Measurements from ENCODE around the gene ZMYM2. TPM values are rescaled to one million over a fixed set of nuclear protein-coding genes. Genes with fewer than 3 reads are reported as not detected.

Gene ZMYM2
- total and polyA plus RNA-seq, 10 of the 15 experiments (the other 5 are each of a cell fraction or from before 2014, with no cell fraction given): 9.5 to 60.4 (median 34.6) TPM

- Histone ChIP-seq H3K4me3 (no peak overlapping the region), H3K27ac (ENCODE audit: control insufficient read depth, insufficient read depth) (no peak overlapping the region), H2AFZ (ENCODE audit: control insufficient read depth, low read depth, low read length) (no peak overlapping the region), H3K9me3 (replicated peaks; ENCODE audit: control insufficient read depth, insufficient read depth, low read length) (no peaks in the 10 kb centered on the region), H3K36me3 (ENCODE audit: control insufficient read depth in 2 of 2, insufficient read depth in 2 of 2, low read length in 1 of 2) (no peaks in the 10 kb centered on the region), H3K9ac (ENCODE audit: control insufficient read depth, insufficient read depth, low read length) (no peak overlapping the region), H3K79me2 (ENCODE audit: control insufficient read depth, insufficient read depth, low read length) (no peaks in the 10 kb centered on the region), H3K4me2 (ENCODE audit: control insufficient read depth, insufficient read depth) (no peak overlapping the region), H4K20me1 (ENCODE audit: control insufficient read depth, insufficient read depth) (no peaks in the 10 kb centered on the region), H3K27me3 (replicated peaks in 1 of 2; ENCODE audit: control insufficient read depth in 2 of 2, insufficient read depth in 2 of 2, low read length in 1 of 2) (no peaks in the 10 kb centered on the region), H3K4me1 (ENCODE audit: control insufficient read depth, insufficient read depth, low read length) (no peaks in the 10 kb centered on the region)
- BruUV-seq (replicated peaks): no TSS peak
- no peak for ATAC-seq
- intact Hi-C loops (cut with micrococcal nuclease; ENCODE audit: unreplicated experiment) (no loop called here), in situ Hi-C loops (cut with MboI) (no loop called here)
- ChIA-PET CTCF (no interaction called here), SMC1A (ENCODE audit: uncharacterized antibody, unreplicated experiment) (no interaction called here), RAD21 (ENCODE audit: unreplicated experiment) (no interaction called here), POLR2A (no interaction called here)
- WGBS (ENCODE audit: insufficient coverage, insufficient replicate concordance, low lambda C conversion rate, missing lambda C conversion rate): 57% methylated on average over 10 of the region's 10 CpGs
- FAIRE-seq: no peak
- DNase-seq (ENCODE audit: low read depth, low spot score): no peak
- TF ChIP-seq IRF4 (IDR thresholded peaks at IDR 0.05; ENCODE audit: low read depth, low read length) (no peak), CHD4 (IDR thresholded peaks at IDR 0.05) (no peak), IRF3 (IDR thresholded peaks at IDR 0.05) (no peak), ZNF592 (IDR thresholded peaks at IDR 0.05) (no peak), CREM (IDR thresholded peaks at IDR 0.05; ENCODE audit: low read depth) (no peak), ZZZ3 (IDR thresholded peaks at IDR 0.05; ENCODE audit: control insufficient read depth, insufficient read length, low read depth) (no peak), FOXK2 (IDR thresholded peaks at IDR 0.05) (no peak), MYB (IDR thresholded peaks at IDR 0.05; ENCODE audit: borderline replicate concordance, low read depth, low read length) (no peak), CBFB (IDR thresholded peaks at IDR 0.05; ENCODE audit: low read depth) (no peak), SP1 (IDR thresholded peaks at IDR 0.05; ENCODE audit: low read depth, low read length) (no peak)
- TF ChIP-seq, protein P1, sequence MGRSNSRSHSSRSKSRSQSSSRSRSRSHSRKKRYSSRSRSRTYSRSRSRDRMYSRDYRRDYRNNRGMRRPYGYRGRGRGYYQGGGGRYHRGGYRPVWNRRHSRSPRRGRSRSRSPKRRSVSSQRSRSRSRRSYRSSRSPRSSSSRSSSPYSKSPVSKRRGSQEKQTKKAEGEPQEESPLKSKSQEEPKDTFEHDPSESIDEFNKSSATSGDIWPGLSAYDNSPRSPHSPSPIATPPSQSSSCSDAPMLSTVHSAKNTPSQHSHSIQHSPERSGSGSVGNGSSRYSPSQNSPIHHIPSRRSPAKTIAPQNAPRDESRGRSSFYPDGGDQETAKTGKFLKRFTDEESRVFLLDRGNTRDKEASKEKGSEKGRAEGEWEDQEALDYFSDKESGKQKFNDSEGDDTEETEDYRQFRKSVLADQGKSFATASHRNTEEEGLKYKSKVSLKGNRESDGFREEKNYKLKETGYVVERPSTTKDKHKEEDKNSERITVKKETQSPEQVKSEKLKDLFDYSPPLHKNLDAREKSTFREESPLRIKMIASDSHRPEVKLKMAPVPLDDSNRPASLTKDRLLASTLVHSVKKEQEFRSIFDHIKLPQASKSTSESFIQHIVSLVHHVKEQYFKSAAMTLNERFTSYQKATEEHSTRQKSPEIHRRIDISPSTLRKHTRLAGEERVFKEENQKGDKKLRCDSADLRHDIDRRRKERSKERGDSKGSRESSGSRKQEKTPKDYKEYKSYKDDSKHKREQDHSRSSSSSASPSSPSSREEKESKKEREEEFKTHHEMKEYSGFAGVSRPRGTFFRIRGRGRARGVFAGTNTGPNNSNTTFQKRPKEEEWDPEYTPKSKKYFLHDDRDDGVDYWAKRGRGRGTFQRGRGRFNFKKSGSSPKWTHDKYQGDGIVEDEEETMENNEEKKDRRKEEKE (IDR thresholded peaks at IDR 0.05): no peak
These were observed 155.6 kb downstream of the ZMYM2 start for GRCh38 chr13:20114066-20114610.
